ENCODE results near the gene CORO1C.
"Not testable (repeated sequence)": the region's sequence is repeated elsewhere in the genome, so short reads cannot be mapped to it uniquely, and the experiment has no call there.

The CORO1C gene

GRCh38 chr12:108731105-108731865, at the start of gene CORO1C:
TSS of gene CORO1C (minus strand) at chr12:108731518. CDS start at chr12:108701318, 30,200 bp downstream.
- DNase-seq (ENCODE audit: low read depth): peak; percentile 90

- DNase-seq (ENCODE audit: low read depth): no peak
Measured at GRCh38 chr12:108779998-108780688, 48.8 kb upstream of the CORO1C start.

GRCh38 chr12:108778053-108778452, 46.7 kb upstream of the CORO1C start:
- no peak for DNase-seq (ENCODE audit: low read depth)

GRCh38 chr12:108777156-108777555, 45.8 kb upstream of the CORO1C start:
- DNase-seq (ENCODE audit: low read depth): no peak

GRCh38 chr12:108773798-108774788, 42.8 kb upstream of the CORO1C start:
- no peak for DNase-seq (ENCODE audit: low read depth)

GRCh38 chr12:108772891-108773797, 41.8 kb upstream of the CORO1C start:
- no peak for DNase-seq (ENCODE audit: low read depth)

- DNase-seq (ENCODE audit: low read depth): no peak
Measured at GRCh38 chr12:108772247-108772646, 40.9 kb upstream of the CORO1C start.

GRCh38 chr12:108771835-108772234, 40.5 kb upstream of the CORO1C start:
- DNase-seq (ENCODE audit: low read depth): not testable (repeated sequence)

GRCh38 chr12:108770963-108771362, 39.6 kb upstream of the CORO1C start:
- DNase-seq (ENCODE audit: low read depth): no peak

- DNase-seq (ENCODE audit: low read depth): no peak
Measured at GRCh38 chr12:108770269-108770829, 39.0 kb upstream of the CORO1C start.

GRCh38 chr12:108768591-108769500, 37.5 kb upstream of the CORO1C start:
- DNase-seq (ENCODE audit: low read depth): no peak

- no peak for DNase-seq (ENCODE audit: low read depth)
Measured at GRCh38 chr12:108766294-108766693, 35.0 kb upstream of the CORO1C start.

- no peak for DNase-seq (ENCODE audit: low read depth)
Measured at GRCh38 chr12:108765289-108765764, 34.0 kb upstream of the CORO1C start.

GRCh38 chr12:108764540-108765288, 33.4 kb upstream of the CORO1C start:
- no peak for DNase-seq (ENCODE audit: low read depth)

GRCh38 chr12:108761226-108761625, 29.9 kb upstream of the CORO1C start:
- no peak for DNase-seq (ENCODE audit: low read depth)

GRCh38 chr12:108759924-108760323, 28.6 kb upstream of the CORO1C start:
- DNase-seq (ENCODE audit: low read depth): no peak

- DNase-seq (ENCODE audit: low read depth): no peak
Measured at GRCh38 chr12:108757856-108758255, 26.5 kb upstream of the CORO1C start.

GRCh38 chr12:108756421-108756820, 25.1 kb upstream of the CORO1C start:
- no peak for DNase-seq (ENCODE audit: low read depth)

- DNase-seq (ENCODE audit: low read depth): no peak
Measured at GRCh38 chr12:108755481-108755880, 24.2 kb upstream of the CORO1C start.
